ENCODE data around the gene PCCA.

The PCCA gene

DNA sequence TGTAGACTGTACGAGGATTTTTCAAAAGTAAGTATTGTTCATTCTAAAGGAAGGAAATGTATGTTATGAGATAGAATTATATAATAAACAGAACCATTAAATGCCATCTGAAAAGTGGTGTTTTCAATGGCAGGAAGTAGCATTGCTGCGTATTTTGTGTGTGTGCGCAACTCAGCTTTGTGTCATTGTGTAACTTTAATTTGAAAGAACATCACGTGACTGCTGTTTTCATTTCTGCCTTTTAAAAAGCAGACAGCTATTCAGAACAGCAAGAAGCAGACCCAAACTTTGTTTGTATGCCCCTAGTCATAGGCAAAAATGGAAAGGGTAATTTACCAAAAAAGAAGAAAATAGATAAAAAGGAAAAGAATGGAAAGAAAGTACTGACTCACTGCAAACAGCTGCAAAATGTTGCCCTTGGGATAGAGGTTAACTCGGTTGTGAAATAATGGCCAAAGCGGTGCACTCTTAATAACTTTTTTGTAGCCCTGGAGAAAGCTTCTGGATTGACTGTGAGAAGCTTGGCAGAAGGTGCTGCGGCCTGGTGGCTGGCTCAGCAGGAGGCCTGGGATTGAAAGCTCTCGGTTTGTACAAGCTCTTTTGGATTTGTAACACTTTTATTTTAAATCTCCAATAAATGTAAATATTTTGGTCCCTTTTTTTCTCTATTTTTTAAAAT is 402.4 kb downstream of the PCCA start:
- H3K4ac ChIP-seq (ENCODE audit: low read depth in 1 of 2, low read length in 2 of 2) = no peak overlapping the region
- H2AK5ac ChIP-seq (ENCODE audit: low read length, severe bottlenecking) = no peak overlapping the region
- no peak overlapping the region for H2BK15ac ChIP-seq (ENCODE audit: low read depth, poor library complexity, severe bottlenecking)
- H3K27ac ChIP-seq (ENCODE audit: low read length, poor library complexity, severe bottlenecking) = peak overlapping the region; percentile 83
- H2AFZ ChIP-seq (ENCODE audit: low read depth, low read length) = no peak overlapping the region
- H3K9ac ChIP-seq (ENCODE audit: low read length) = no peak overlapping the region
- peaks cover 0 to 10% of the 10 kb centered on the region in 2 experiments for H3K36me3 ChIP-seq (ENCODE audit: control insufficient read depth in 1 of 2, insufficient read depth in 2 of 2, low read depth in 1 of 2, low read length in 2 of 2)
- H3K27me3 ChIP-seq (ENCODE audit: control insufficient read depth in 1 of 2, insufficient read depth in 1 of 2, low read length in 2 of 2) = no peaks in the 10 kb centered on the region
- no peak overlapping the region for H2BK120ac ChIP-seq (ENCODE audit: low read depth, low read length)
- DNase-seq = peak; percentile 72
- no peak overlapping the region for H3K4me3 ChIP-seq (ENCODE audit: insufficient read depth in 1 of 2, low read depth in 1 of 2, low read length in 2 of 2)
- H3K79me1 ChIP-seq (replicated peaks; ENCODE audit: low read length, poor library complexity, severe bottlenecking) = peaks cover 19% of the 10 kb centered on the region
- peak overlapping the region; percentile 30 for H3K4me2 ChIP-seq (ENCODE audit: low read length, poor library complexity, severe bottlenecking)
- H4K8ac ChIP-seq (ENCODE audit: low read length) = no peak overlapping the region
- no peak overlapping the region for H3K23ac ChIP-seq (ENCODE audit: low read length in 2 of 2)
- 84% methylated on average over 6 of the region's 8 CpGs for WGBS
- no peak overlapping the region for H3K14ac ChIP-seq (ENCODE audit: low read length in 2 of 2)
- no peak overlapping the region for H3K18ac ChIP-seq (ENCODE audit: low read depth in 1 of 2, low read length in 2 of 2)
- H4K91ac ChIP-seq (ENCODE audit: low read length) = no peak overlapping the region
- H3K9me3 ChIP-seq (ENCODE audit: control insufficient read depth, low read length) = no peaks in the 10 kb centered on the region
- H2BK12ac ChIP-seq (ENCODE audit: low read length in 2 of 2) = no peak overlapping the region
- H3K4me1 ChIP-seq (ENCODE audit: control insufficient read depth, insufficient read depth, low read depth, low read length) = peaks cover 10% of the 10 kb centered on the region
- no peak overlapping the region for H2BK5ac ChIP-seq (ENCODE audit: low read depth, low read length, poor library complexity, severe bottlenecking)

DNA sequence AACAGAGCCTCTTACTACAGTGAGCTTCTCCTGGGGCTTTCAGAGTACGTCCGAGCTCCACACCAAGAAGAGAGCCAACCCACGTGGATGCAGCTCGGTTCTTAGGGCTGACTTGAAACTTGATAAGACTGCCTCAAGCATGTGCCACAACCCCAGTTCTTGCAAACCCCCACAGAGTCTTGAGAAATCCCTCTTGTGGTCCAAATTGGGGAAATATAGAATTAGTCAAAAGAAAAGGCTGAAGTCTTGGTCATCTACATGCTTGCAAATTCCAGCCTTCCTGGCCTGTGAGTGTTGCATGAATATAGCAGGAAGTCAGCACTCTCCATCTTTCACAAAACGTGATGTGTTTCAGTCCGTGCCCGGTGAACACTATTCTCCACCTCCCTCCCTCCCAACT is 404.5 kb downstream of the PCCA start:
- no peak overlapping the region for H3K4me2 ChIP-seq (ENCODE audit: low read length, poor library complexity, severe bottlenecking)
- peaks cover 11% of the 10 kb centered on the region for H3K4me1 ChIP-seq (ENCODE audit: control insufficient read depth, insufficient read depth, low read depth, low read length)
- no peak overlapping the region for H2AFZ ChIP-seq (ENCODE audit: low read depth, low read length)
- peaks cover 0 to 10% of the 10 kb centered on the region in 2 experiments for H3K36me3 ChIP-seq (ENCODE audit: control insufficient read depth in 1 of 2, insufficient read depth in 2 of 2, low read depth in 1 of 2, low read length in 2 of 2)
- H3K9ac ChIP-seq (ENCODE audit: low read length) = no peak overlapping the region
- no peak overlapping the region for H4K91ac ChIP-seq (ENCODE audit: low read length)
- no peak overlapping the region for H2BK12ac ChIP-seq (ENCODE audit: low read length in 2 of 2)
- no peak overlapping the region for H3K4ac ChIP-seq (ENCODE audit: low read depth in 1 of 2, low read length in 2 of 2)
- no peak overlapping the region for H2BK120ac ChIP-seq (ENCODE audit: low read depth, low read length)
- no peak overlapping the region for H3K14ac ChIP-seq (ENCODE audit: low read length in 2 of 2)
- no peak overlapping the region for H4K8ac ChIP-seq (ENCODE audit: low read length)
- H3K9me3 ChIP-seq (ENCODE audit: control insufficient read depth, low read length) = no peaks in the 10 kb centered on the region
- no peak overlapping the region for H2BK5ac ChIP-seq (ENCODE audit: low read depth, low read length, poor library complexity, severe bottlenecking)
- H3K79me1 ChIP-seq (replicated peaks; ENCODE audit: low read length, poor library complexity, severe bottlenecking) = peaks cover 17% of the 10 kb centered on the region
- no peak overlapping the region for H2BK15ac ChIP-seq (ENCODE audit: low read depth, poor library complexity, severe bottlenecking)
- H3K27me3 ChIP-seq (ENCODE audit: control insufficient read depth in 1 of 2, insufficient read depth in 1 of 2, low read length in 2 of 2) = no peaks in the 10 kb centered on the region
- H3K18ac ChIP-seq (ENCODE audit: low read depth in 1 of 2, low read length in 2 of 2) = no peak overlapping the region
- 94% methylated on average over 7 of the region's 7 CpGs for WGBS
- no peak overlapping the region for H2AK5ac ChIP-seq (ENCODE audit: low read length, severe bottlenecking)
- no peak overlapping the region for H3K4me3 ChIP-seq (ENCODE audit: insufficient read depth in 1 of 2, low read depth in 1 of 2, low read length in 2 of 2)
- no peak overlapping the region for H3K23ac ChIP-seq (ENCODE audit: low read length in 2 of 2)
- no peak for DNase-seq
- no peak overlapping the region for H3K27ac ChIP-seq (ENCODE audit: low read length, poor library complexity, severe bottlenecking)

DNA sequence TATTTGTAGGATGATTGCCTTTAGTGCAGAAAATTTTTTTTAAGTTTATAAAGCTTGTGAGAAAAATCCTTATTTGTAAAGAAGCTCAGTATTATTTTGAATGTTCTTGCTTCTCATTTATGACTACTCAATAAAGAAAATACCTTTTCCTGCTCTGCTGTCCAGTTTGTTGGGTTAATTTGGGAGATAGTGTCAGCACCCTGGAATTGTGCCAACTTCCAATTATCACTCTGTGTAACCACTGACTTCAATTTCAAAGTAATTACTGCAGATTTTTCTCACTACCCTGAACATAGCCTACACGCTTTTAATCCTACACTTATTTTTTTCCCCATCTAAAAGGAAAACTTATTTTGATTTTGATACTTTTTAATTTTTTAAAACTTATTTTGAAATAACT is 406.6 kb downstream of the PCCA start:
- H3K9ac ChIP-seq (ENCODE audit: low read length) = no peak overlapping the region
- no peak overlapping the region for H3K18ac ChIP-seq (ENCODE audit: low read depth in 1 of 2, low read length in 2 of 2)
- no peaks in the 10 kb centered on the region for H3K27me3 ChIP-seq (ENCODE audit: control insufficient read depth in 1 of 2, insufficient read depth in 1 of 2, low read length in 2 of 2)
- no peak overlapping the region for H4K8ac ChIP-seq (ENCODE audit: low read length)
- H2BK120ac ChIP-seq (ENCODE audit: low read depth, low read length) = no peak overlapping the region
- WGBS = no CpG with 5 or more reads among the region's 1 CpG
- no peak for DNase-seq
- no peak overlapping the region for H3K27ac ChIP-seq (ENCODE audit: low read length, poor library complexity, severe bottlenecking)
- H3K9me3 ChIP-seq (ENCODE audit: control insufficient read depth, low read length) = no peaks in the 10 kb centered on the region
- H2BK15ac ChIP-seq (ENCODE audit: low read depth, poor library complexity, severe bottlenecking) = no peak overlapping the region
- no peak overlapping the region for H4K91ac ChIP-seq (ENCODE audit: low read length)
- H2AK5ac ChIP-seq (ENCODE audit: low read length, severe bottlenecking) = no peak overlapping the region
- H3K4me1 ChIP-seq (ENCODE audit: control insufficient read depth, insufficient read depth, low read depth, low read length) = peaks cover 12% of the 10 kb centered on the region
- H2AFZ ChIP-seq (ENCODE audit: low read depth, low read length) = no peak overlapping the region
- H2BK12ac ChIP-seq (ENCODE audit: low read length in 2 of 2) = no peak overlapping the region
- H3K79me1 ChIP-seq (replicated peaks; ENCODE audit: low read length, poor library complexity, severe bottlenecking) = peaks cover 16% of the 10 kb centered on the region
- no peak overlapping the region for H3K23ac ChIP-seq (ENCODE audit: low read length in 2 of 2)
- no peak overlapping the region for H2BK5ac ChIP-seq (ENCODE audit: low read depth, low read length, poor library complexity, severe bottlenecking)
- no peak overlapping the region for H3K4me2 ChIP-seq (ENCODE audit: low read length, poor library complexity, severe bottlenecking)
- no peak overlapping the region for H3K14ac ChIP-seq (ENCODE audit: low read length in 2 of 2)
- H3K4ac ChIP-seq (ENCODE audit: low read depth in 1 of 2, low read length in 2 of 2) = no peak overlapping the region
- H3K4me3 ChIP-seq (ENCODE audit: insufficient read depth in 1 of 2, low read depth in 1 of 2, low read length in 2 of 2) = no peak overlapping the region
- peaks cover 0 to 10% of the 10 kb centered on the region in 2 experiments for H3K36me3 ChIP-seq (ENCODE audit: control insufficient read depth in 1 of 2, insufficient read depth in 2 of 2, low read depth in 1 of 2, low read length in 2 of 2)

DNA sequence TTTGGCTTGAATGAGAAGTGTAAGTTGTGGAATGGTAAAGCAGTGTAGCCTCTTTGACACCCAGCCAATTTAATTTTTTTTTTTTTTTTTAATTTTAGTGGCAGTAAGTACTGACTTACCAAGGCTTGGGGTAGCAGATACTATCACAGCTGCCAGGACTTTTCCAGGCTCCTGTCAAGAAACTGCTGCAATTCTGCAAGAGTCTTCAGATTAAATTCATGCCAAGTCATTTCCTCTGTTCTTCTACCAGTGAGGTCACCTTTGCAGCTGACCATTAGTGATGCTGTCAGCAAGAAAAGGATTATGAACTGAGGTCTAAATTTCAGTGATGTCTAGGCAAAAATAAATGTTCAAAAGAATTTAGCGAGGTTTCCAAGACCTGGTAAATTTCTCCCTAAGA is 408.5 kb downstream of the PCCA start:
- no peak overlapping the region for H3K23ac ChIP-seq (ENCODE audit: low read length in 2 of 2)
- no peak overlapping the region for H3K18ac ChIP-seq (ENCODE audit: low read depth in 1 of 2, low read length in 2 of 2)
- no peak overlapping the region for H2BK12ac ChIP-seq (ENCODE audit: low read length in 2 of 2)
- peak overlapping the region; percentile 8 for H3K27ac ChIP-seq (ENCODE audit: low read length, poor library complexity, severe bottlenecking)
- no peaks in the 10 kb centered on the region for H3K27me3 ChIP-seq (ENCODE audit: control insufficient read depth in 1 of 2, insufficient read depth in 1 of 2, low read length in 2 of 2)
- no peaks in the 10 kb centered on the region for H3K9me3 ChIP-seq (ENCODE audit: control insufficient read depth, low read length)
- peaks cover 7% of the 10 kb centered on the region for H3K4me1 ChIP-seq (ENCODE audit: control insufficient read depth, insufficient read depth, low read depth, low read length)
- H3K4ac ChIP-seq (ENCODE audit: low read depth in 1 of 2, low read length in 2 of 2) = no peak overlapping the region
- H2BK120ac ChIP-seq (ENCODE audit: low read depth, low read length) = no peak overlapping the region
- H3K79me1 ChIP-seq (replicated peaks; ENCODE audit: low read length, poor library complexity, severe bottlenecking) = peaks cover 17% of the 10 kb centered on the region
- DNase-seq = peak; percentile 43
- H3K36me3 ChIP-seq (ENCODE audit: control insufficient read depth in 1 of 2, insufficient read depth in 2 of 2, low read depth in 1 of 2, low read length in 2 of 2) = peaks cover 0 to 10% of the 10 kb centered on the region in 2 experiments
- no peak overlapping the region for H2AFZ ChIP-seq (ENCODE audit: low read depth, low read length)
- 95% methylated on average over 1 of the region's 1 CpG for WGBS
- no peak overlapping the region for H3K9ac ChIP-seq (ENCODE audit: low read length)
- H4K8ac ChIP-seq (ENCODE audit: low read length) = no peak overlapping the region
- H4K91ac ChIP-seq (ENCODE audit: low read length) = no peak overlapping the region
- no peak overlapping the region for H2BK15ac ChIP-seq (ENCODE audit: low read depth, poor library complexity, severe bottlenecking)
- H3K4me2 ChIP-seq (ENCODE audit: low read length, poor library complexity, severe bottlenecking) = no peak overlapping the region
- no peak overlapping the region for H3K14ac ChIP-seq (ENCODE audit: low read length in 2 of 2)
- no peak overlapping the region for H3K4me3 ChIP-seq (ENCODE audit: insufficient read depth in 1 of 2, low read depth in 1 of 2, low read length in 2 of 2)
- no peak overlapping the region for H2AK5ac ChIP-seq (ENCODE audit: low read length, severe bottlenecking)
- no peak overlapping the region for H2BK5ac ChIP-seq (ENCODE audit: low read depth, low read length, poor library complexity, severe bottlenecking)

Measured in mesenchymal stem cell (in vitro differentiated cells and primary cell).